Transverse colon (tissue), 4 donors: ENCODE measurements around the gene RPS10.

Source experiments
- CTCF ChIP-seq, 5 experiments: fragments of 200-600 bp in 3 of 5; fragments of 450-650 bp in 2 of 5; sonication (generic) in 3 of 5; IDR thresholded peaks; 1 replicate in 2 of 5; 2 replicates in 3 of 5; pipeline ENCODE4 v1.5.1; 2016 to 2017; ENCODE audit warnings: antibody characterized with exemption in 5 of 5, inconsistent platforms in 3 of 5, mild to moderate bottlenecking in 2 of 5, moderate library complexity in 1 of 5
- POLR2A ChIP-seq: fragments of 450-650 bp; IDR thresholded peaks from one replicate; pipeline ENCODE4 v1.6.1; 2016; ENCODE audit warnings: antibody characterized with exemption, mild to moderate bottlenecking, moderate library complexity
- POLR2AphosphoS5 ChIP-seq, 3 donors: sonication (generic); formaldehyde crosslinking; IDR thresholded peaks; one replicate each; pipeline ENCODE4 v1.6.1; 2016; ENCODE audit warnings: antibody characterized with exemption in 3 of 3

DNA sequence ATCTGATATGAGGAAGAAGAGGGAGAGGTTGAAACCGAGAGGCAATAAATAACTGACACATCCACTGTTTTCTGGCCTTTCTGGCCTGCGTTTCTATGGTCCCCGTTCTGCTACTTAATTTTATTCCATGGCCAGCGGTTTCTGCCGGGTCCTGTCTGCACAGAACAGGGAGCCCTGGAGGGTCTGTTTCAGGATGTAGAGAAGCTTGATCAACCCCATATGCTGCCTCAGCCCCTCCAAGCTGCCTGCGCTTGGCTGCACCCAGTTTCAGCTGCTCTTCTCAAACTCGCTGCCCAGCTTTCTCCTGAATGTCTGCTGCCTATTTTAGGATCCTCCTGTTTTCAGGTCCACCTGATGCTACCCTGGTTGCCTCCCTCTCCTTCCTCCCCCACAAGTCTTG lies 21.5 kb upstream of the RPS10 start:
- TF ChIP-seq POLR2A, result no peak
- TF ChIP-seq POLR2AphosphoS5 (IDR thresholded peaks at IDR 0.05), result no peak
- TF ChIP-seq CTCF (IDR thresholded peaks at IDR 0.05), result no peak
